Occipital lobe (tissue), 2 donors: ENCODE measurements around the gene SCARB1. TPM values are rescaled to one million over a fixed set of nuclear protein-coding genes. Genes with fewer than 3 reads are reported as not detected.

Source experiments
- DNase-seq: peaks from one replicate; lab custom pipeline; 2025; lab: John Stamatoyannopoulos, UW
- total RNA-seq: library from RNA; depleted of rRNA; stranded (reverse); fragments of >200 nt; gene quantifications from one replicate; pipeline ENCODE4 v1.2.3, GENCODE V29; 2014

SCARB1 gene
- total RNA-seq, 1 donor from 2014 or later, result 8.9 TPM

DNA sequence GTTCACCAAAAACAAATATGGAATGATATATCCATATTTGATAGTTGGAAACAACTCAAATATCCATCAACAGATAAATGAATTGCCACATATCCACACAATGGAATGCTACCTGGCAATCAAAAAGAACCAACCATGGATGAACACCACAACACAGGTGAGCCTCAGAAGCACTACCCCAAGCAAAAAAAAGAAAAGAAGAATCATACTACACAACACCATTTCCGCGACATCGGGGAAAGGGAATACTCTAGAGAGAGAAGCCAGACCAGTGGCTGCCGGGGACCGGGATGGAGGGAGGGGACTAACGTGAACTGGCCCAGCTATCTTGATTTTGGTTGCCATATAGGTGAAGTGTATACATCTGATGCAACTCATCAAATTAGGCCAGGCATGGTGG, 41.4 kb downstream of the SCARB1 start:
- no peak for DNase-seq

DNA sequence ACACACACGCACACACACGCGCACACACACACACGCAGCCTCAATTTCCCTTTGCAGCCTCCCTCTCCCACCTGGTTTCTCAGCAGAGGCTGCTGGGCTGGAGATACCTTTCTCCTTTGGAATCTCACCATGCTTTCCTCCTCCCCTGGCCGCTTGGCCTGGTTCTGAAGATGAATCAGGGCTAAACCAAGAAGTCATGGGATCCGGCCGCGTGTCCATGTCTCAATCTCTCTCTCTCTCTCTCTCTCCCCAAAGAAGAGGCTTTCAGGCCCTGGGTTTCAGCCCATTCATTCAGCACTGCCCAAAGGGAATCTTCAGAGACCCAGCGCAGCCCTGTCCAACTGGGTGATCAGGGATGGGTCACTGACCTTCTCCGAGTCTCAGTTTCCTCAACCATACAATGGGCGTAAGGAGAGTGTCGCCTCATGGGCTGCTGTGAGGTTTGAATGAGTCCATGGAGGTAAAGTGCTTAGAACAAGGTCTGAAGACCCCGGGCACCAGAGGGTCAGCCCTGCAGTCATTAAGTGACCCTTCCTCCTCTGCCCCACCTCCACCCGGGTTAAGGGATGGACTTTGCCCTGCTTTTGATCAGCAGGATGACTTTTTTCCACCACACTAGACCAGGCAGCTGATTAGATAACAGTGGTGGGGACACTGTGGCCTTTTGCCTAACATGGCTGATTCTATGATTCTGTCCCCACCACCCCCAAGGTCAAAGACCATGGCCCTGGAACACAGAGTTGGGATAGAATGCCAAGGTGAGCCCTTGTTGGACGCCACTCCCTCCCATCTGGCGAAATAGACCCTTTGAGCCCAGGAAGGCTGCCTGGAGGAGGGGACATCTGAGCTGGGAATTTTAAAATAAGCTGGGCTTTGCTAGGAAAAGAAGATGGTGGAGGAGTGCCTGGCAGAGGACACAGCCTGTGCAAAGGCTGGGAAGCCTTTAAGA, 42.1 kb downstream of the SCARB1 start:
- DNase-seq, result no peak

DNA sequence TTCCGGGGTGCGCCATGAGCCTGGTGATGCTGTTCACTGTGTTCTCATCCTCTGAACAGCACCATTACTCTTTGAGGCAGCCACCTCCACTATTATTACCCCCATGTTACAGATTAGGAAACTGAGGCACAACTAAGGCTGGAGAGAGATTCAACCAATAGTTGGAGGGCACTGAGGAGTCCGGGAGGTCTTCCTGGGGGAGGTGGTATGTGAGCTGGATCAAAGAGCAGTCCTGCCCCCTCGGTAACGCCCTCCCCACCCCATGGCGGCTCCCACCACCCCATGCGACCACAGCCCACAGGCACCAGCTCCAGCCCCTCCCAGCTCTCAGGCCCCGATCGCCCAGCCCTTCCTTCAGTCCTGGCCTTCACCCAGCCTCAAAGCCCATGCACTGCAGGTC, 43.5 kb downstream of the SCARB1 start:
- DNase-seq, result no peak

DNA sequence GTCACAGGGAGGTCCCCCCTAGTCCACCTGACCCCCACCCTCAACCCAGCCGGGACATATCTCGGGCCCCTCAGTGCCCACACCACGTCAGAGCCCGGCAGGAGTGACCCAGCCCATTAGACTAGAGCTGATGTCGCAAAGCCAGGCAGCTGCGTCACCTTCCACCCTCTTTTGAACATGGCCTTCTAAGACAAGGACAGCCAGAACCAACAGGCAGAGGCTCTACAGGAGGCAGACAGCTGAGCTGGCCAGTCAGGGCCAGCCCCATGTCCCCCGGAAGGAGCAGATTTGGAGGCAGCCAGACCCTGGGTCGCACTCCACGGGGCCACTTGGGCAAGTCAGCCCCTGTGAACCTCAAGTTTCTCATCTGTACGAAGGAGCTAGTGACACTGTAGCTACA, 44.1 kb downstream of the SCARB1 start:
- DNase-seq, result no peak

DNA sequence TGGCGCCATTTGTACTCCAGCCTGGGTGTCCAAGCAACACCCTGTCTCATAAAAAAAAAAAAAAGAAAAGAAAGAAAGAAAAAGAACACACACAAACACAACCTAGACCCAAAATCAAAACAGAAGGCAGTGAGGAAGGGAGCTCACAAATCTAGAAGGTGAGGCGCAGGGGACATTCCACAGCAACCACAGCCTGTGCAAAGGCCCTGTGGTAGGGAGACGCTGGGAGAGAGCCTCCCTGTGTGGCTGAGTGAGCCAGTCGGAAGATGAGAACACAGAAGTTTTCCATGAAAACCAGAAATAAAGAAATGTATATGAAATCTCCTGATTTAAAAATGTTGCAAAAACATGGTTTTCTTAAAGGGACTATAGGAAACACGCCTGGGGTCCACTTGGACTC, 44.6 kb downstream of the SCARB1 start:
- no peak for DNase-seq

DNA sequence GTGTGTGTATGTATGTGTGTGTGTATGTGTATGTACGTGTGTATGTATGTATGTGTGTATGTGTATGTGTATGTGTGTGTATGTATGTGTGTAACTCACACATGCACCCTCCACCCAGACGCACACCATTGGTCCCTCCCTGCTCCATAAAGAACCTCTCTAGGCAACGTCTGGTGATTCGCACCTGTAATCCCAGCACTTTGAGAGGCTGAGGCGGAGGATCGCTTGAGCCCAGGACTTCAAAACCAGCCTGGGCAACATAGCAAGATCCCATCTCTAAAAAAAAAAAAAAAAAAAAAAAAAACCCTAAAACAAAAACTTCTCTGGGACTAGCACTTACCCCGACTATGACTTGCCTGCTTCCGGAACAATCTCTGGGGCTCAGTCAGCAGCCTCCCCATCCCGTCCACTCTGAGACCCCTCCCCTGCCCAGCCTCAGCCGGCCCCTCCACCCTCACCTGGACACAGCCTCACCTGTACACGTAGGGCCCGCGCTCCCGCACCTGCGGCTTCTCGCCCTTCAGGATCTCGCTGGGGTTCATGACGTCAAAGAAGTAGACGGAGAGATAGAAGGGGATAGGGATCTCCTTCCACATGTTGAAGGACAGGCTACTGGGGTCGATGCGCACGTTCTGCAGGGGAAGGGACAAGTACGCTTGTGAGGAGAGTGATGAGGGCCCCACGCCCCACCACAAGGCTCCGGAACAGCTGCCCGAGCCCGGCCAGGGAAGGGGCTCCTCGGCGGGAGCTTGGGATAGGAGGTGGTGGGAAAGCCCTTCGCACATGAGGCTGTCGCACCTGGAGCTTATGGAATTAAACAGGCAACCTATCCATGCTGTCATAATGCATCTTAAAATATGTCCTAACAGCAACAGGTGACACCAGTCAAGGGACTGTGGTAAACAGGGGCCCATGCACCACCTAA, 46.3 kb downstream of the SCARB1 start:
- DNase-seq, result no peak

DNA sequence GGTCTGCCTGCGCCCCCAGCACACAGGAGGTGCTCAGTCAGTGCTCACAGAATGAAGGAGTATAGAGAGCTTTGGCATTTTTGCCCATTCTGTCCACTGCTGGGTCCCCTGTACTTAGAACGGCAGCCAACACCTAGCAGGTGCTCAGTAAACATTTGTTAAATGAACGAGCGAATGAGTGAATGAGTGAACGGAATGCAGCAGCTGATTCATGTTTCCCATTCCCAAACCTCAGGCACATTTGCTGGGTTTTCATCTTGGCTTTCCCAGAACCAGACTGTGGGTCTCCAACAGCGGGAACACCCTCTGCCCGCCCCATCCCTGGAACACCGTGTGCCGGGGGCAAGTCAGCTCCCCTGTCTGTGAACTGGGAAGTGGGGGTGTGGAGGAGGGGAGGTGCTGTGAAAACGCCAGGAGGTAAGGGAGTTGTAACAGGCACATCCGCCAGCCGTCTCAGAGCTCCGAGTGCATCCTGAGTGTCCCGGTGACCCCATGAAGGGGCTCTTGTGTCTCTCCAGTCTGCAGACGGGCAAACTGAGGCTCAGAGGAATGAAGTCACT, 47.3 kb downstream of the SCARB1 start:
- no peak for DNase-seq

DNA sequence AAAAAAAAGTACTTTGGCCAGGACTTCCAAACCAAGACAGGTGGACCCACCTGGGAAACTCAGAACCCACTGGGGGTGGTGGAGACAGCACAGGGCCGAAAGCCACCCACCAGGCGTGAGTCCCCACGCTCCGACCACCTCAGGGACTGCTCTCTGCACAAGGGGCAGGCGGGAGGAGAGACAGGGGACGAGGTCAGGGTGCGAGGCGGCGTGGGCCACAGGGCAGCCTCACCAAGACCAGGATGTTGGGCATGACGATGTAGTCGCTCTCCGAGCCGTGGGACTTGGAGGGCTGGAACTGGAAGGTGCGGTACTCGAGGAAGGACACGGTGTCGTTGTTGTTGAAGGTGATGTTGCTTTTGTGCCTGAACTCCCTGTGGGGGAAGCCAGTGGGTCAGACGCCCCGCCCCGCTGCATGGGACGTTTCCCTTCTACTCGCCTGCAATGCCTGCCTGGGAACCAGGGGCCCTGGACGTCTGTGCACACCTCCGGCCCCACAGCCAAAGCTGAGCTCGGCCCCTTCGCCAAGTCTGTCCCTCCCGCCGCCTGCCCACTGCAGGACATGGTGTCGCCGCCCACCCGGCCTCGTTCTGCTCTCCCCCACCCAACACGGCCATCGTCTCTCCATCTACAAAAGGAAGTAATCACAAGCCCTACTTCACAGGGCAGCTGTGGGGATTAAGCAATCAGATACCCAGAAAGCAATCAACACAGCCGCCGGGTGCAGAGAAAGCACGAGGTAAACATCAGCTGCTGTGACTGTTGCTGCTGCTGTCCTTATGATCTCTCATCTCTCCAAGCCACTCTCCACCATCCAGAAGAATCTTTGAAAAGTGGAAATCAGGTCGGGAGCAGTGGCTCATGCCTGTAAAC, 48.7 kb downstream of the SCARB1 start:
- no peak for DNase-seq

DNA sequence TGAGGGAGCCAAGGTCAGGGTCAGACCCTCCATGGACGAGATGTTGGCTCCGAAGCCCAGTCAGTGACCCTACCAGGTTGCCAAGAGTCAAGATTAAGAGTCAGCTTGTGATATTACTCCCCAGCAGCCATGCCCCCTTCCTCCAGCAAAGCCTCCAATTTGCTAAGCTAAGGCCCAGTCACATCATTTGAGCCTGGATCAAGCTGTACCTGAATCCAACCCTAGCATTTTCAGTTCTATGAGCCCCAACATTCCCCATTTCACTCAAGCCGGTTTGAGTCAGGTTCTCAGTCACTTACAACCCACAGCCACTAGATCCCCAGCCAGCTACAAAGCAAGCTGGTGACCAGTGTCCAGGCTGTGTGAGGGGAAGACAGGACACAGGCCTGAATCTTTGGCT, 49.9 kb downstream of the SCARB1 start:
- no peak for DNase-seq

DNA sequence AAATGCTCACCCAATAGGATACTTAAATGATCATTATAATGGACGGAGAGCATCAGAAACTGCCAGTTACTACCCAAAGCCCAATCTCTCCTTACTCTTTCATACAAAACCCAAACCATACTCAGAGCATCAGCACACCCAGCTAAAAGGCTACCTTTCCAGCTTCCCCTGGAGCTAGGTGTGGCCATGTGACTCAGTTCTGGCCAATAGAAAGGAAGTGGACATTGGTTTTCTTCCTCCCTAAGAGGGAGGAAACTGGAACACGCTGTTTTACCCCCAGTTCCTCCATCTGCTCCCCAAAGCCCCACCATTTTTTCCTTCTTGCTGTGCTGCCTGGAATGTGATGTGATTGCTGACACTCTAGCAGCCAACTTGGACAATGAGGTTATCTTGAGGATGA, 50.7 kb downstream of the SCARB1 start:
- DNase-seq, result no peak

DNA sequence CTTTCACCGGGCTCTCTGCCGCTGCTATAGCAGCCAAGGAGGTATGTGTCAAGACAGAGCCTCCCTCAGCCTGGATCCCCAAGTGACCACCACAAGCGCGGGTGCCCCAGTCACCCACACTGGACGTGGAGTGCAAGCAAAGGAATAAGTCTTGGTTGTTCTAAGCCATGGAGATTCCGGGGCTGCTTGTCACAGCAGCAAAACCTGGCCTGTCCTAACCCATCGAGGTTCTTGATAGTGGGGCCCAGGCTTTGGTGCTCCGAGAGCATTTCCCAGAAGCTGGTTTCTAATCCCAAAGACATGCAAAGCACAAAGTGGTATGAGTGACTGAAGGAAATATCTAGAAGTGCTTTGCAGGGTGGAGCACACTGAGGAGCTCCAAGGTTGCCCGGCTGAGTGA, 51.3 kb downstream of the SCARB1 start:
- no peak for DNase-seq

DNA sequence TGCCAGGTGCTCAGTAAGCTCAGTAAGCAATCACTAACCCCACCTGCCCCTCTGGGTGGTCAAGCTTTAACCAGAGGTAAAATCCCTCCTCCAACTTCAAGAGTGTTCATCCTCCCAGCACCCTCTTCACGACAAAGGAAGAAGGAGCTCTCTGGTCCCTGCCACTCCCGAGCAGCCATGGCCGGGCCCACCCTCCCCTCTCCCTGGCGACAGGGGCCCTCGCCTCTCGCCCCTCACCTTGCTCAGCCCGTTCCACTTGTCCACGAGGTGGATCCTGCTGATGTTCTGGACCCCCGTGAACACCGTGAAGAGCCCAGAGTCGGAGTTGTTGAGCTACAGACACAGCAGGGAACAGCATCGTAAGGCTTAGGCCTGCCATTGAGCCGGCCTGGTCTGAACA, 52.0 kb downstream of the SCARB1 start:
- DNase-seq, result no peak

DNA sequence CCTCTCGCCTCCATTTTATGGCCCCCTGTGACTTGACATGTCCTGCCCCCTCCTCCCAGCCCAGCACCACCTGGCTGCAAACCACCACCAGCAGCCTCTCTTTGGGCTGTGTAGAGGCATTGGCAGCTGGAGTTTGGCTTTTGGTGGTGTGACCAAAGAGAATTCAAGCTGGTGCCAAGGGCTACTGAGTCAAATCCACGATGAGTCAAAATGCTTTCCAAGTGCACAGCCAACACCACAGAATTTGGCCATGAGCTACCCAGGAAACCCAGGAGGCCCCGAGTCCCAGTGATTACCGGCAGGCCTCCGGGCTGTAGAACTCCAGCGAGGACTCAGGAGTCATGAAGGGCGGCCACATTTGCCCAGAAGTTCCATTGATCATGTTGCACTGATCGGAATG, 53.8 kb downstream of the SCARB1 start:
- no peak for DNase-seq

DNA sequence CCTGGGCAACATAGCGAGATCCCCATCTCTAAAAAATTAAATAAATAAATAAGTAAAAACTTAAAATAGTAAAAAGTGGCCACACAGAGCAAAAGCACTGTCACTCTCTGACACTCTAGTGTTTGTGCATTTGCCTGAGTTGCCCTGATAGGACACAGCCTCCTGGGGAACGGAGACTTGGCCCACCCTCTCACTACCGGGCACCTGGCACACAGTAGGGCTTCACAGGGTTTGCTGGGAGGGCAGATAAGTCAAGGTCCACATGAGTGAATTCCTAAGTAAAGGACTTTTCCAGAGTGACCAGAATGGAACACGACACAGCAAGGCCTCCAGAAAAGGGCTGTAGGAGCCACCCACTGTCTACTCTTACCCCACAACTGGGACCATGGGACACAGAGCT, 54.3 kb downstream of the SCARB1 start:
- DNase-seq, result no peak

DNA sequence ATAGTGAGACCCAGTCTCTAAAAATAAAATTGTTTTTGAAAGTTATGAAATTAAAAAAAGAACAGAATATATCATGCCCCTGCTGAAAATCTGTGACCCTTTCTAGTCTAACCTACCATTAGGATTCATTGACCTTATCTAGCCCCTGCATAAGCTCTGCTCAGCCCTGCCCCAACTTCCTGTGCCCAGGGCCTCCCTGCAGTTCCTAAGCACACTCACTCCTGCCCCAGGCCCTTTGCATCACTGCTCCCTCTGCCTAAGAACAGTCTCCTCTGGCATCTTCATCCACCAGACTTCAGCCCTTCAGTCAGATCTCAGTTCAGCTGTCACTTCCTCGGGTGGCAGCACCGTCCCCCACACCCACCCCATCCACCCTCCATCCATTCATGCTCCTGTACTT, 55.4 kb downstream of the SCARB1 start:
- no peak for DNase-seq

DNA sequence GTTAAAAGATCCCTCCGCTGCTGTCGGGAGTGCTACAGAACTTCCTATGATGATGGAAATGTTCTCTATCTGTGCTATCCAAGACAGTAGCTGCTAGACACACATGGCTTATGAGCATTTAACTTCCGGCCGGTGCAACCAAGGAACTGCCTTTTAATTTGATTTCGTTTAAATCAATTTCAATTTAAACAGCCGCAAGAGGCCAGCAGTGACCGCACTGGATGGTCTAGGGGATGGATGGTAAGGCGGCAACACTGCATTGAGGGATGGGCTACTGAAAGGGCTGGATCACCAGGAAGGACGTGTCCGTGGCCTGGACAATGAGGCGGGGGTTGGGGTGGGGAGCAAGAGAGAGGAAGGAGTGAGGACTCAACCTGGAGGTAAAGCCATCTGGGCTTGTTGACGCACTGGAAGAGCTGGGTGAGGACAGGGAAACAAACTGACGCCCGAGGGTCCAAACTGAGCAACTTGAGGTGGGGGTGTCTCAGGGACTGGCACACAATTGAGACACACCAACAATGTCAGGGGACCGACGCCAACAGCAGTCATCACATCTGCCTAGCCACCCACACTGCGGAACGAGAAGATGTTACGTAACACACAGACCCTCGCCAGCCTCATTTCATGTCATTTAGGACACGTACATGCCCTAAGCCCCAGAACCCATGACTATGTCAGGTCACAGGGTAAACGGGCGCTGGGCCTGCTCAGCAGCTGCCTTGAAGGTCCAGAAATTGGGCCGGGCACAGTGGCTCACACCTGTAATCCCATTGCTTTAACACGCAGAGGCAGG, 57.6 kb downstream of the SCARB1 start:
- no peak for DNase-seq

DNA sequence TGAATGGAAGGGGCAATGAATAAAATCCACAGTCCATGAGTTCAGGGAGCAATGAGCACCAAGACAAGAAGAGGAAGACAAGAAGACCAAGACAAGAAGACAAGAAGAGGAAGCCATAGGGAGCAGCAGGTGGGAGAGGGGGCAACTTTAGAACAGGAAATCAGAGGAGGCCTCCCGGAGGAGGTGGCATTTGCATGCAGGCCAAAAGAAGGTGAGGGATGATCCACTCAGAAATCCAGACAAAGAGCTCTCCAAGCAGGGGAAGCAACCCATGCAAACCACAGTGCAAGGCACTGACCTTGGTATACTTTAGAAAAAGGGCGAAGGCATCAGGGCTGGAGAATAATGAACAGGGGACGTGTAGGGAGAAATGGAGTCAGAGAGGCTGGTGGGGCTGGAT, 58.6 kb downstream of the SCARB1 start:
- DNase-seq, result no peak

DNA sequence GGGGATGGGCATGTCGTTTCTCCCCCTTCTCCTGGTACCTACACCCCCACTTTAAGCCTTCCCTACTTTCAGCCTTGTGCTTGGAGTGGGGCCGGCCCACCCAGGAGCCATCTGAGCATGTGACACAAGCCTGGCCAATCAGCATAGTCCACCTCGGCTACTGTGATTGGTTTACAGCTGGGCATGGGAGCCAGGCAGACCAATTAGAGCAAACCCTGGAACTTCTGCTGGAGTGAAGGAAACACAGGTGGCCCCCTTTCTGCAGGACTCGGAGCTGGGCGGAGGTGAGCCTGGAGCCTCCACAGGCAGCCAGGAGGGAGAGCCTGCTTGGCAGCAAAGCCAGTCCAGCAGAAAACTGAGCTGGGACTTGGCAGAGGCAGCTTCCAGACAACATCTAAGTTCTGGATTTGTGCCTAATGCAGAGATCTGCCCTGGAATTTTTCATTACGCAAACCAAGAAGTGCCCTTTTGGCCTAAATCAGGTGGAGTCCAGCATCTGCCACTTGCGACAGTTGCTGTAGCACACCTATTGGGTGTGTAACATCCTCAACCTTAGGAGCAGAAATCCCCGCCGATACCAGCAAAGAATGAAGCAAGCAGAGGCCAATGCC, 59.5 kb downstream of the SCARB1 start:
- DNase-seq, result peak; percentile 70

DNA sequence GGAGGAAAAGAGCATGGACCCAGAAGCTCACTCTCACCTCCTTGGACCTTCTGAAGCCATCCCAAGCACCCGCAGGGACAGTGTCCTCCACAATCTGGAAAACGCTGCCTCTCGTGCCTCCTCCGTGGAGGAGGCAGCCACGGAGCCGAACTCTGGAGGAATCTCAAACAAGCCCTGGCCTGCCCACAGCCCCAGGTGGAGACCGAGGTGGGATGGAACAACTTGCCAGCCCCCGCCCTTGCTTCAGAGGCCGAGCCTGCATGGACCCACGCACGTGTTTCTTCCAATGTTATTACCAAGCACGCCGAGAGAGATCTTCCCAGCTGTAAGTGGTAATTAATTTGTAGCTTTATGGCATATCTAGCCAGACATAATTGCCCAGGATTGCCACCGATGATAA, 61.3 kb downstream of the SCARB1 start:
- DNase-seq, result no peak

DNA sequence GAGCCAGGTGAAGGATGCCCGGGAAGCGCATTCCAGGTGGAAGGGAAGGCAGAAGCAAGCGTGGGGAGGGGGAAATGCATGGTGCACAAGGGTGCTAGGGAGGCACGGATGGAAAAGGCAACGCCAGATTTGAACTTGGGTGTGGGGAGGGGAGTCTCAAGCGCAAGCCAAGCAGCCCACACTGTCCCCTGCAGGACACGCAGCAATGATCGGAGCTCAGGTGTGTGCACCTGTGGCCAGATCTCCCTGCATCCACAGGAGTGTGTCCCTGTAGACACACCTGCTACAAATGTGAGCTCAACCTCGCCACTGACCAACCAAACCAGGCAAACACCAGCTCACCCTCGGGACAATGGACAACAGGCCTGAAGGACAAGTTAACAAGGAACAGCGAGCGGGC, 63.2 kb downstream of the SCARB1 start:
- no peak for DNase-seq
